ENCODE results near the gene ARV1.

DNA sequence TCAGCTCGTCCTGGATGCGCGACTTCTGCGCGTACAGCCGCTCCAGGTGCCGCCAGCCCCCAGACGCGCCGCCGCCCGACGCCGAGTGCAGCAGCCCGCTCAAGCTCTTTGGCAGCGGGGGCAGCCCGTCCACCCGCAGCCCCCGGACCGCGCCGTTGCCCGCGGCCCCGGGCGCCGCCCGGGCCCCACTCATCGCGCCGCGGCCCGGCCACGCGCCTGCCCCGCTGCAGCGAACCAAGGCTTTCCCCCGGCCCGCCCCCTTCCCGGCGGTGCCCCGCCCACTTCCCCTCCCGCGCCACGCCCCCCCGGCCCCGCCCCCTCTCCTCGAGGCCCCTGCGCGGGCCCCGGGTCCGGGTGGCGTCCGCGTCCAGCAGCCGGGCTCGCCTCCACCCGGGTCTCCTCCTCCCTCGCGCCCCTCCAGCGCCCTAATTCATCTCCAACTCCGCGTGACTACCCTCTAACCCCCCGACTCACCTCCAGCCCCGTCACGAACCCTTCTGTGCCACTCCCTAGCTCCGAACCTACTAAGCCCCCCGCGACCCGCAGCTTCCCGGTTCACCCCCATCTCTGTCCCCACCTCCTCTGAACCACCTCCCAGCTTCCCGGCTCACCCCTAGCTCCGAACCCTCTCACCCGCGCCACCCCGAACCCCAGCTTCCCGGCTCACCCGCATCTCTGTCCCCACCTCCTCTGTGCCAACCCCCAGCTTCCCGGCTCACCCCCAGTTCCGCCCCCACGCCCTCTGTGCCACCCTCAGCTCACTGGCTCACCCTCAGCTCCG, 61.3 kb downstream of the ARV1 start, which contains the start of gene FAM89A:
- TF ChIP-seq, protein P1, sequence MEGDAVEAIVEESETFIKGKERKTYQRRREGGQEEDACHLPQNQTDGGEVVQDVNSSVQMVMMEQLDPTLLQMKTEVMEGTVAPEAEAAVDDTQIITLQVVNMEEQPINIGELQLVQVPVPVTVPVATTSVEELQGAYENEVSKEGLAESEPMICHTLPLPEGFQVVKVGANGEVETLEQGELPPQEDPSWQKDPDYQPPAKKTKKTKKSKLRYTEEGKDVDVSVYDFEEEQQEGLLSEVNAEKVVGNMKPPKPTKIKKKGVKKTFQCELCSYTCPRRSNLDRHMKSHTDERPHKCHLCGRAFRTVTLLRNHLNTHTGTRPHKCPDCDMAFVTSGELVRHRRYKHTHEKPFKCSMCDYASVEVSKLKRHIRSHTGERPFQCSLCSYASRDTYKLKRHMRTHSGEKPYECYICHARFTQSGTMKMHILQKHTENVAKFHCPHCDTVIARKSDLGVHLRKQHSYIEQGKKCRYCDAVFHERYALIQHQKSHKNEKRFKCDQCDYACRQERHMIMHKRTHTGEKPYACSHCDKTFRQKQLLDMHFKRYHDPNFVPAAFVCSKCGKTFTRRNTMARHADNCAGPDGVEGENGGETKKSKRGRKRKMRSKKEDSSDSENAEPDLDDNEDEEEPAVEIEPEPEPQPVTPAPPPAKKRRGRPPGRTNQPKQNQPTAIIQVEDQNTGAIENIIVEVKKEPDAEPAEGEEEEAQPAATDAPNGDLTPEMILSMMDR (IDR thresholded peaks at IDR 0.05), result no peak
- no peak for TF ChIP-seq ZFX (IDR thresholded peaks at IDR 0.05; ENCODE audit: borderline replicate concordance)

All from 22Rv1 (cell line).